Vagina (tissue), 2 donors: ENCODE data around the gene REL. TPM values are rescaled to one million over a fixed set of nuclear protein-coding genes. Genes with fewer than 3 reads are reported as not detected.

Source experiments
- DNase-seq, 2 donors: peaks; one replicate each; pipeline ENCODE4 v3.0.0-alpha.2; 2017; ENCODE audit errors: extremely low spot score in 2 of 2
- H3K27ac ChIP-seq: fragments of 200-600 bp; sonication (generic); one replicate; pipeline ENCODE4 v1.5.1; 2019
- H3K27me3 ChIP-seq: fragments of 200-600 bp; sonication (generic); one replicate; pipeline ENCODE4 v1.5.1; 2019
- H3K36me3 ChIP-seq, 2 donors: fragments of 200-600 bp; sonication (generic); one replicate each; pipeline ENCODE4 v1.5.1; 2017 to 2019
- H3K4me1 ChIP-seq: fragments of 200-600 bp; sonication (generic); one replicate; pipeline ENCODE4 v1.5.1; 2019
- H3K4me3 ChIP-seq, 2 donors: fragments of 200-600 bp; sonication (generic); 1 replicate in 1 of 2; 2 replicates in 1 of 2; pipeline ENCODE4 v1.5.1; 2016 to 2019
- H3K9me3 ChIP-seq: fragments of 200-600 bp; sonication (generic); one replicate; pipeline ENCODE4 v1.5.1; 2019
- POLR2A ChIP-seq, 2 donors: fragments of 450-650 bp; IDR thresholded peaks; one replicate each; pipeline ENCODE4 v1.6.1; 2017; ENCODE audit warnings: antibody characterized with exemption in 2 of 2, mild to moderate bottlenecking in 2 of 2, moderate library complexity in 2 of 2
- POLR2AphosphoS5 ChIP-seq, 2 donors: sonication (generic); formaldehyde crosslinking; IDR thresholded peaks; one replicate each; pipeline ENCODE4 v1.9.0; 2017; ENCODE audit warnings: antibody characterized with exemption in 2 of 2, mild to moderate bottlenecking in 2 of 2, low read depth in 1 of 2; ENCODE audit not compliant: insufficient read depth in 1 of 2
- intact Hi-C: fragments of 100-400 bp; cut with DNase I; formaldehyde crosslinking; loops from one replicate; pipeline ENCODE4 v1.15.1; 2023
- total RNA-seq: library from RNA; depleted of rRNA; stranded (reverse); fragments of >200 nt; gene quantifications from one replicate; pipeline ENCODE4 v1.2.3, GENCODE V29; 2016
- TF ChIP-seq, protein P1 (sequence below), 3 experiments: fragments of 450-650 bp in 2 of 3; fragments of 200-600 bp in 1 of 3; sonication (generic) in 1 of 3; IDR thresholded peaks; one replicate each; pipeline ENCODE4 v1.5.1; 2017 to 2019; ENCODE audit warnings: antibody characterized with exemption in 3 of 3, mild to moderate bottlenecking in 2 of 3, moderate library complexity in 2 of 3

REL gene
- total RNA-seq, 1 donor from 2014 or later: 29.0 TPM

DNA sequence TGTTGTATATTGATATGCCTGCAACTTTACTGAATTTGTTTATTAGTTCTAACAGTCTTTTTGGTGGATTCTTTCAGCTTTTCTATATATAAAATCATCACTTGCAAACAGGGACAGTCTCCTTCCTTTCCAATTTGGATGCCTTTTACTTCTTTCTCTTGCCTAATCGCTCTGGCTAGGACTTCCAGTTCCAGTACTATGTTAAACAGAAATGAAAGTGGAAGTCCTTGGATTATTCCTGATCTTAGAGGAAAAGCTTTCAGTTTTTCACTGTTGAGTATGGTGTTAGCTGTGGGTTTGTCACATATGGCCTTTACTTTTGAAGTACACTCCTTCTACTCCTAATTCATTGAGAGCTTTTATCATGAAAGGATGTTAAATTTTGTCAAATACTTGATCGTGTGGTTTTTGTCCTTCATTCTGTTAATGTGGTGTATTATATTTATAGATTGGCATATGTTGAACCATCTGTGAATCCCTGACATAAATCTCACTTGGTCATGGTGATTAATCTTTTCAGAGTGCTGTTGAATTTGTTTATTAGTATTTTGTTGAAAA, 52.9 kb downstream of the REL start:
- Histone ChIP-seq H3K36me3 (no peaks in the 10 kb centered on the region), H3K9me3 (no peaks in the 10 kb centered on the region), H3K4me3 (no peak overlapping the region), H3K4me1 (peaks cover 7% of the 10 kb centered on the region), H3K27me3 (no peaks in the 10 kb centered on the region), H3K27ac (no peak overlapping the region)
- TF ChIP-seq, protein P1, sequence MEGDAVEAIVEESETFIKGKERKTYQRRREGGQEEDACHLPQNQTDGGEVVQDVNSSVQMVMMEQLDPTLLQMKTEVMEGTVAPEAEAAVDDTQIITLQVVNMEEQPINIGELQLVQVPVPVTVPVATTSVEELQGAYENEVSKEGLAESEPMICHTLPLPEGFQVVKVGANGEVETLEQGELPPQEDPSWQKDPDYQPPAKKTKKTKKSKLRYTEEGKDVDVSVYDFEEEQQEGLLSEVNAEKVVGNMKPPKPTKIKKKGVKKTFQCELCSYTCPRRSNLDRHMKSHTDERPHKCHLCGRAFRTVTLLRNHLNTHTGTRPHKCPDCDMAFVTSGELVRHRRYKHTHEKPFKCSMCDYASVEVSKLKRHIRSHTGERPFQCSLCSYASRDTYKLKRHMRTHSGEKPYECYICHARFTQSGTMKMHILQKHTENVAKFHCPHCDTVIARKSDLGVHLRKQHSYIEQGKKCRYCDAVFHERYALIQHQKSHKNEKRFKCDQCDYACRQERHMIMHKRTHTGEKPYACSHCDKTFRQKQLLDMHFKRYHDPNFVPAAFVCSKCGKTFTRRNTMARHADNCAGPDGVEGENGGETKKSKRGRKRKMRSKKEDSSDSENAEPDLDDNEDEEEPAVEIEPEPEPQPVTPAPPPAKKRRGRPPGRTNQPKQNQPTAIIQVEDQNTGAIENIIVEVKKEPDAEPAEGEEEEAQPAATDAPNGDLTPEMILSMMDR (IDR thresholded peaks at IDR 0.05): no peak
- TF ChIP-seq POLR2AphosphoS5 (IDR thresholded peaks at IDR 0.05; ENCODE audit: insufficient read depth in 1 of 2, low read depth in 1 of 2) (no peak), POLR2A (IDR thresholded peaks at IDR 0.05) (no peak)
- intact Hi-C loops: no loop called here
- DNase-seq: no peak

DNA sequence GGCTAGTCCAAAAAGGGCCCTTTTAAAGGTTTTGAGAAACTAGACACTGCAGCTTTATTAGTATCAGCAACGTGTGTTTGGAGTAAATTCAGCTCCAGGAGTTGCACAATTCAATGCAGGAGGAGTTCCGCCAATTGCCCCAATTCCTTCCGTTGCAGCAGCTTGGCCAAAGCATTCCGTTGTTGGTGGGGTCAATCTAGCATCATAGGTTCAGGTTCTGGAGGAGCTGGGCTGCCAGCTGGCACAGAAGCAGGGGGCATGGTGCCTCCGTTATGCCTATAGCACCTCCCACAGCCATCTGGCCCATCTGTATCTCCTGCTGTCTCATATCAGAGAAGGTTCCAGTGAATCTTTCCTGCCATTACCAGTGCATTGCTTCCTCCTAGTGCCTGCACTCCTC, 55.4 kb downstream of the REL start:
- intact Hi-C loops: no loop called here
- no peak for TF ChIP-seq POLR2A (IDR thresholded peaks at IDR 0.05)
- no peak for TF ChIP-seq POLR2AphosphoS5 (IDR thresholded peaks at IDR 0.05; ENCODE audit: insufficient read depth in 1 of 2, low read depth in 1 of 2)
- TF ChIP-seq, protein P1 (IDR thresholded peaks at IDR 0.05): no peak
- Histone ChIP-seq H3K36me3 (no peaks in the 10 kb centered on the region), H3K4me1 (peaks cover 7% of the 10 kb centered on the region), H3K4me3 (no peak overlapping the region), H3K9me3 (no peaks in the 10 kb centered on the region), H3K27me3 (no peaks in the 10 kb centered on the region), H3K27ac (no peak overlapping the region)
- no peak for DNase-seq

DNA sequence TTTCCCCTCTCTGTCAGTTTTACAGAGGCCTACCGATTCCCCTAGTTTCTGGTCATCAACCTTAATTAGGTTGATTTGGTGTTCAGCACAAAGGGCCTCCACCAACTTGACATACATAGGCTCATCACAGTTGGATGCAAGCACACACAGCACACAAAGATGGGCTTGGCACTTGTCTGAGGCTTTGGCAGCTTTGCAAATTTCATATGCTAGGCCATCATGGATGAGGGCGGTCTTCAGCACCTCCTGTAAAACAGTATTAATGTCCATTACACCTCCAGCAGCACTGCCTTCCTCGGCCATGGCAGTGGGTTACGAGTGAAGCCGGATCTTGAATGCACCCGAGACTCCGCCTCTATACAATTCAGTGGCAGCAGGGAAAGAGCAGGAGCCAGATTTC, 56.9 kb downstream of the REL start:
- TF ChIP-seq POLR2AphosphoS5 (IDR thresholded peaks at IDR 0.05; ENCODE audit: insufficient read depth in 1 of 2, low read depth in 1 of 2): no peak
- TF ChIP-seq, protein P1 (IDR thresholded peaks at IDR 0.05): no peak
- no peak for TF ChIP-seq POLR2A (IDR thresholded peaks at IDR 0.05)
- intact Hi-C loops: no loop called here
- Histone ChIP-seq H3K27me3 (no peaks in the 10 kb centered on the region), H3K4me3 (no peak overlapping the region), H3K36me3 (no peaks in the 10 kb centered on the region), H3K9me3 (no peaks in the 10 kb centered on the region), H3K27ac (no peak overlapping the region), H3K4me1 (peaks cover 7% of the 10 kb centered on the region)
- no peak for DNase-seq

DNA sequence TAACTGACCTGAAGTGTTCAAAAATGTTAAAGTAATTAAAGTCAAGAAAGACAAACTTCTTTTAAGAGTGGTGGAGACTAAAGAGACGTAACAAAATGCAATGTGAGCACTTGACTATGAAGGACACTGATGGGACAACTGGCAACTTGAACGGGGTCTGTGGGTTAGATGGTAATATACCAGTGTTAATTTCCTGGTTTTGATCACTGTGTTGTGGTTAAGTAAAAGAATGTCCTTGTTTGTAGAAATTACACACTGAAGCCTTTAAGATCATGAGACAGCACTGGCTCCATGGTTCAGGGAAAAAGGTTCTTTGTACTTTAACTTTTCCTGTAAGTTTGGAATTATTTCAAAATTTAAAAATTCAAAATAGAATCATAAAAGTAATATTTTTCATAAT, 58.2 kb downstream of the REL start:
- Histone ChIP-seq H3K27ac (no peak overlapping the region), H3K9me3 (no peaks in the 10 kb centered on the region), H3K36me3 (no peaks in the 10 kb centered on the region), H3K27me3 (no peaks in the 10 kb centered on the region), H3K4me1 (peaks cover 3% of the 10 kb centered on the region), H3K4me3 (no peak overlapping the region)
- TF ChIP-seq POLR2AphosphoS5 (IDR thresholded peaks at IDR 0.05; ENCODE audit: insufficient read depth in 1 of 2, low read depth in 1 of 2) (no peak), POLR2A (IDR thresholded peaks at IDR 0.05) (no peak)
- TF ChIP-seq, protein P1 (IDR thresholded peaks at IDR 0.05): no peak
- intact Hi-C loops: no loop called here
- no peak for DNase-seq

DNA sequence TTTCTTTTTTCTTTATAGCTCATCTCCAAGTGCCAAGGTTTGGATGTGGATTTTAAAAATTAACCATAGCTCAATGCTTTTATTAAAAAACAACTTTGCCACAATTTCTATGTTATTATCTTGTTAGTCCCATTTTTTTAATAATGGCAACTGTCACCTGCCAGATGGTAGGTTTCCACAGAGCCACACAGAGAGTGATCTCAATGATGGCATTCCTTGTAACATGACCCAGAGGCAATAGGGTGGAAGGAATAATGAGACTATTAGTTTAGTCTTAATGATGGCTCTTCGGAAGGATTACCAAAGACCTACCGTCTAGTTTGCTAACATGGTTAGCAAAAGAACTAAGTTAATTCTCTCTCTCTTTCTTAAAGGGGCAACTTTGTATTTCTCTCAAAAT, 64.0 kb downstream of the REL start:
- TF ChIP-seq POLR2AphosphoS5 (IDR thresholded peaks at IDR 0.05; ENCODE audit: insufficient read depth in 1 of 2, low read depth in 1 of 2) (no peak), POLR2A (IDR thresholded peaks at IDR 0.05) (no peak)
- TF ChIP-seq, protein P1 (IDR thresholded peaks at IDR 0.05): no peak
- H3K27ac ChIP-seq: no peak overlapping the region
- peaks cover 4% of the 10 kb centered on the region for H3K4me1 ChIP-seq
- no peaks in the 10 kb centered on the region for H3K9me3 ChIP-seq
- H3K27me3 ChIP-seq: no peaks in the 10 kb centered on the region
- no peaks in the 10 kb centered on the region for H3K36me3 ChIP-seq
- DNase-seq: no peak
- intact Hi-C loops: no loop called here
- no peak overlapping the region for H3K4me3 ChIP-seq
